NT2/D1 (cell line): ENCODE measurements around the gene ARHGAP35.
"Not testable (repeated sequence)": the region's sequence is repeated elsewhere in the genome, so short reads cannot be mapped to it uniquely, and the experiment has no call there.

Source experiments
- DNase-seq: peaks from one replicate; pipeline ENCODE4 v3.0.0-alpha.2; 2011; ENCODE audit warnings: low read depth, low spot score
- H3K27me3 ChIP-seq: 2 replicates; pipeline ENCODE4 v1.6.0; 2011; ENCODE audit warnings: mild to moderate bottlenecking; ENCODE audit not compliant: insufficient read length, insufficient read depth
- H3K36me3 ChIP-seq: 2 replicates; pipeline ENCODE4 v1.6.1; 2011; ENCODE audit warnings: mild to moderate bottlenecking, low read length, mixed read lengths; ENCODE audit not compliant: insufficient read depth, insufficient read length
- H3K4me1 ChIP-seq: 2 replicates; pipeline ENCODE4 v1.5.1; 2011; ENCODE audit not compliant: insufficient read depth, insufficient read length
- H3K4me3 ChIP-seq: 2 replicates; pipeline ENCODE4 v1.5.1; 2011; ENCODE audit warnings: low read depth; ENCODE audit not compliant: insufficient read length
- H3K9ac ChIP-seq: 2 replicates; pipeline ENCODE4 v1.6.0; 2011; ENCODE audit warnings: low read depth; ENCODE audit not compliant: insufficient read length
- H3K9me3 ChIP-seq: 2 replicates; pipeline ENCODE4 v1.5.1; 2011; ENCODE audit warnings: mild to moderate bottlenecking, low read length; ENCODE audit not compliant: insufficient read depth
- SUZ12 ChIP-seq: IDR thresholded peaks from 2 replicates; pipeline ENCODE4 v1.6.1; 2011; ENCODE audit not compliant: insufficient read length, insufficient read depth; ENCODE audit errors: extremely low read depth
- YY1 ChIP-seq: IDR thresholded peaks from 2 replicates; pipeline ENCODE4 v1.6.1; 2011; ENCODE audit not compliant: insufficient read length, insufficient read depth
- ZNF274 ChIP-seq: IDR thresholded peaks from 2 replicates; pipeline ENCODE4 v1.6.1; 2011; ENCODE audit warnings: mild to moderate bottlenecking, low read depth, low read length

Gene ARHGAP35

DNA sequence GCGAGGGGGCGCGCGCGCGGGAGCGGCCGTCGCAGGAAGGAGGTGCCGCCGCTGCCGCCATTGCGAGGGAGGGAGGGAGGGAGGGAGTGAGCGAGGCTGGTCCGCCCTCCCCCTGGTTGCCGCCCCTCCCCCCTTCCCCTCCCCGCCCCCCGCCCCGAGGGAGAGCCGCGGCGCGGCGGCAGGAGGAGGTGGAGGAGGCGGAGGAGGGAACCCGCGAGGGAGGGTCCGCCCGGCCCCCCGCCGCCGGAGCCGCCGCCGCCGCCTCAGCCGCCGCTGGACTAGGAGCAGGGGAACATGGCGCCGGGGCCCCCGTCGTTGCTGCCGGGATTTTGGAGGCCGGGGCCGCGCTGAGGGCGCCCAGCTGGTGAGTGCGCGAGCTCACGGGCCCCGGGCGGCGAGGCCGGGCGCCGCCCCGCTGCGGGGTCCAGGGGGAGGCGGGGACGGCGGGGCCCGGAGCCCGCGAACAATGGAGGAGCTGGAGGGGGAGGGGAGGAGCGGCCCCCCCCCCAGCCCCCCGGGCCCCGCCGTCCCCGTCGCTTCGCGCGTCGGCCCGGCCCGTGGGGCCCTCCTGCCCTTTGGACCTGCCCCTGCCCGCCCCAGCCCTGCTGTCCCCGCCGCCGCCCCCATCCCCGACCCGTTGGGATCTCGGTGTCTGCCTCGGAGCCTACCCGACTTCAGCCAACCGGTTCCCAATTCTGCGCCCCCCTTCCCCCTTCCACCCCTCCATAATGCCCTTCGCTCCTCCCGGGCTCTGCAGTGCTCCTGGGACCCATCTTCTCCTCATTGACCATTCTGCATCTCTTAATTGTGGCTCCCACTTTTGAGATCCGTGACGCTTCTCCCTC is at the start of gene ARHGAP35:
ARHGAP35 (plus strand) TSS at position 152 of the 845 bp plus-strand sequence. CDS start 57,679 bp downstream, outside the sequence.
- H3K9me3 ChIP-seq, result no peaks in the 10 kb centered on the region
- no peak for DNase-seq
- TF ChIP-seq SUZ12, result no peak
- no peak for TF ChIP-seq ZNF274
- TF ChIP-seq YY1, result no peak
- H3K4me1 ChIP-seq, result peaks cover 4% of the 10 kb centered on the region
- peak within 1 kb of the TSS; percentile 98 for H3K9ac ChIP-seq
- H3K4me3 ChIP-seq, result peak within 1 kb of the TSS; percentile 88
- H3K27me3 ChIP-seq, result no peaks in the 10 kb centered on the region
- H3K36me3 ChIP-seq, result peaks cover 5% of the 10 kb centered on the region

DNA sequence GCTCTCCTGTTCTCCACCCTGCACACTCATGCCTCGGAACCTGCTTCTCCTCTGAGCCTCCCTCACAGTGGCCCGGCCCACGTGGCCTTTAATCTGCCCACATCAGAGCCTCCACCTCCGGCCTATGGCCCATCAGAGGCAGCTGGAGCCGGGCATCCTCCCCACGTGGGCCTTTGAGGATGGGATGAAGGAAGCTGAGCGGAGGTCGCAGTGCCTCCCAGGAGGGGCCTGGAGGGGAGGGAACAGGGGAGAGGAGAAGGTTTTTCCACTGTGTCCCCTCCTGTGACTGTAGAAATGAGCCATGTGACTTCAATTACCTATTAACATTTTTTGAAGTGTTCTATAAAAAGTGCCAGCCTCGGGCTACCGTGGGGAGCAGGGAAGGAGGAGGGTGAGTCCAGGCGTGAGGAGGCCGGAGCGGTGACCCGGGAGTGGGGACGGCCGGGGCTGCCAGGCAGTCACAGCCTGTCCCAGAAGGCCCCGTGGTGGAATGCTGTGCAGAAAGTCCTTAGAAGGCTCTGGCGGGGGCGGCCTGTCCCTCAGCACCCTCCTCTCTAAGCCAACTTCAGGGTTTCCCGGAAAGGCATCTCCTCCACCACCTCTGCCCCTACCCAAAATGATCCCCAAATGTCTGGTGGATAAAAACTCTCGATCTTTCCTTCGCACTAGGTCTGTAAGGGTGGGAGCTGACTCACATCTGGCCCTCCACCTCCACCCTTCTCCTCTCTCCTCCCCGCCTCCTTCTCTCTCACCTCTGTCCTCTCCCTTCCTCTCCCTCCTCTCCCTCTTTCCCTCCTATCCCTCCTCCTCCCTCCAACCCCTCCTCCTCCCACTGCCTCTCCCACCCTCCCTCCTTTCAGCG is 47.6 kb upstream of the ARHGAP35 start:
- H3K4me1 ChIP-seq, result peaks cover 2% of the 10 kb centered on the region

DNA sequence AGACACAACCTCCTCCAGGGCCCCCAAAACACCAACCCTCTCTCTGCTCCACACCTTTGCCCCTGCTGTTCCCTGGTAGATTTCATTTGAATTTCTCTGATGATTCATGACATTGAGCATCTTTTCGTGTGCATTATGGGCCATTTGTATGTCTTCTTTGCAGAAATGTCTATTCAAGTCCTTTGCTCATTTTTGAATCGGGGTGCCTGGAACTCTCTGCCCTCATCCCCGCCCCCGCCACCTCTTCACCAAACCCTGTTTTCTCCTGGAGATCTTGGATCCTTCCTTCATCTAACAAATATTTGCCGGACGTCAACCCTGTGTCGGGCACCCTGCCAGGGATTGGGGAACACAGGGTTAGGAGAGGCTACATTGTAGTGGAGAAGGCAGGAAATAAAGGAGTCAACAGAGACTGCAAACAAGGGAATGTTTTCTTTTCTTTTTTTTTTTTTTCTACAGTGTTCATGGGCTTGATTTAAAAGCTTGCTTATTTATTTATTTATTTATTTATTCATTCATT is 46.9 kb upstream of the ARHGAP35 start:
- TF ChIP-seq SUZ12 (no peak), YY1 (no peak), ZNF274 (no peak)
- DNase-seq, result no peak
- Histone ChIP-seq H3K9me3 (no peaks in the 10 kb centered on the region), H3K4me3 (no peak overlapping the region), H3K4me1 (peaks cover 2% of the 10 kb centered on the region), H3K36me3 (no peaks in the 10 kb centered on the region), H3K9ac (no peak overlapping the region), H3K27me3 (no peaks in the 10 kb centered on the region)

More for the DNA sequence above, 47.6 kb upstream of the ARHGAP35 start:
- Histone ChIP-seq H3K4me3 (no peak overlapping the region), H3K27me3 (no peaks in the 10 kb centered on the region), H3K36me3 (no peaks in the 10 kb centered on the region), H3K9me3 (no peaks in the 10 kb centered on the region), H3K9ac (peak overlapping the region; percentile 50)
- no peak for TF ChIP-seq SUZ12
- no peak for TF ChIP-seq ZNF274
- no peak for TF ChIP-seq YY1
- no peak for DNase-seq

DNA sequence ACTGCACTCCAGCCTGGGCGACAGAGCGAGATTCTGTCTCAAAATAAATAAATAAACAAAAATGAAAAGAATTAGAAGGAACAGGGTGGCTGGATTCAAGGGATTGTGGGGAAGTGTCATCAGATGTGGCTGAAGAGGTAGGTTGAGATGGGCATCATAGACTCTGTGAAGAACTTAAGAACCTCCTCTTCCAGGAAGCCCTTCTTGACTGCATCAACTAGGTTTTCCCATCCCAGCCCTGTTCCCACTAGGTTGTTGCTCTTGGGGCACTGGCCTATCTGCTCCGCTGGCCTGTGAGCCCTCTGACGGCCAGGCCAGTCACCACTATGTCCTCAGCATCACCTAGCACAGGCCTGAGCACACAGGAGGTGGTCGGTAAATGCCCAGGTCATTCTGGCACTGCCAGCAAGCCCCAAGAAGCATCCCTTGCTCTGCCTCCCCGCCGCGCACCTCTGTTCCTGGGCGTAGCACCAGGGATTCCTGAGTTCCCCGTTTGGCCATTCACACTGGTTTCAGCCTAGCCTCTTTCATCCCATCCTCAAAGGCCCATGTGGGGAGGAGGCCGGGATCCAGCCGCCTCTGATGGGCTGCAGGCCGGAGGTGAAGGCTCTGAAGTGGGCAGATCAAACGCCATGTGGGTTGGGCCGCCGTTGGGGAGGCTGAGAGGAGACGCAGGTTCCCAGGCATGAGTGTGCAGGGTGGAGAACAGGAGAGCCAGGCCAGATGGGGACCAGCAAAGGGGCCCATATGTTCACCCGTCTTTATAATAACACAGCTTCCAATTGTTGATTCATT is 44.8 kb upstream of the ARHGAP35 start:
- Histone ChIP-seq H3K27me3 (no peaks in the 10 kb centered on the region), H3K36me3 (no peaks in the 10 kb centered on the region), H3K4me1 (peaks cover 2% of the 10 kb centered on the region), H3K9me3 (no peaks in the 10 kb centered on the region), H3K4me3 (no peak overlapping the region), H3K9ac (no peak overlapping the region)
- TF ChIP-seq YY1 (no peak), SUZ12 (no peak), ZNF274 (no peak)
- no peak for DNase-seq

DNA sequence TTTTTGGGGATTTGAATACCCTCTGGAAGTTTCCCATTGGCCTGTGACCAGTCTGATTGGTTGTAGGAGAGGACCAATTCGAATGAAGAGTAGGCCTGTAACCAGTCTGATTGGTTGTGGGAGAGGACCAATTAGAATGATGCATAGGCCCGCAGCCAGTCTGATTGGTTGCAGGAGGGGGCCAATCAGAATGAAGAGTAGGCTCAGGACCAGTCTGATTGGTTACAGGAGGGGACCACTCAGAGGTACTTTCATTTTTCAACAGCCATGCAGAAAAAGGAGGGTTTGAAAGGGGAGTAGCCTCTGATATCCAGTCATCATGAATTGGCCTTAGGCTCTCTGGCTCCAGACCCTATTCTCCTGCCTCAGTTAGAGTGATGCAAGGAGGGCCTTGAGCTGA is 42.0 kb upstream of the ARHGAP35 start:
- peaks cover 4% of the 10 kb centered on the region for H3K4me1 ChIP-seq
- H3K9ac ChIP-seq, result no peak overlapping the region
- no peaks in the 10 kb centered on the region for H3K9me3 ChIP-seq
- no peak for DNase-seq
- H3K4me3 ChIP-seq, result no peak overlapping the region
- no peaks in the 10 kb centered on the region for H3K36me3 ChIP-seq
- TF ChIP-seq YY1, result no peak
- no peak for TF ChIP-seq SUZ12
- no peak for TF ChIP-seq ZNF274
- H3K27me3 ChIP-seq, result no peaks in the 10 kb centered on the region

DNA sequence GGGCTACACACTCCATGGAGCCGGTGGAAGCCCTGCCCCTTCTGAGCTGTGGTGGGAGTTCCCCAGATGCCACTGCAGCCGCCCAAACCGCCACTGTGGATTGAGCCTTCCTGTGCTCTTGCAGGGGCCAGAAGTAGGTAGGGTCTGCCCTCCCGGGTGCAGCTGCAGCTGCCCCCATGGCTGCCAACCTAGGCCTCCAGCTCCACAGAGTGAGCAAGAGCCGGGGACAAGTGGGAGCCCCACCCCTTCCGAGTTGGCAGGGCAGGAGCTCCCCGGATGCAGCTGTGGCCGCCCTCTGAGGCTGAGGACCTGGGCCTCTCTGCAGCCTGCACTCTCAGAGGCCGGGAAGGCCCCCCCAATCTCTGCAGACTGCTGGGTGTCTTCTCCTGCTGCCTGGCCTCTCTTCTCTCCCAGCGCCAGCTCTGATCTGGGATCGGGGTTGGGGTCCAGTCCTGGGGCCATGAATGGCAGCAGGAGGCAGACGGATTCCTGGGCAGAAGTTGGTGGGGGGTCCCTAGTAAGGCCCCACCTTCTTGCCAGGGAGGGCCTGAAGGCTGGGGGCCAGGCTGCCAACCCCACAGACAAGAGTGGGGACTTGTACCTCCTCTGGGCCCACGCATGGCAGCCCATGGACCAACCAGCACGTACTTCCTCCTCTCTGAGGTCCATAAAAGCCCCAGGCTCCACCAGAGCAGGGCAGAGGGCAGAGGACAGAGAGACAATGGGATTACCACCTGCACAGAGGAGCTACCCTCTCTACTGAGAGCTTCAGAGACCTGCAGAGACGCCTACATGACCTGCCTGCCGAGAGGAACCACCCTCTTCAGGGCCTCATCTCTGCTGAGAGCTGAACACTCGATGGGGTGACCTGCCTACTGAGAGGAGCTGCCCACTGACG is 39.0 kb upstream of the ARHGAP35 start:
- no peaks in the 10 kb centered on the region for H3K9me3 ChIP-seq
- H3K36me3 ChIP-seq, result no peaks in the 10 kb centered on the region
- H3K9ac ChIP-seq, result no peak overlapping the region
- no peak for DNase-seq
- H3K4me1 ChIP-seq, result peaks cover 4% of the 10 kb centered on the region
- no peak overlapping the region for H3K4me3 ChIP-seq
- no peaks in the 10 kb centered on the region for H3K27me3 ChIP-seq
- TF ChIP-seq SUZ12 (no peak), YY1 (no peak), ZNF274 (no peak)

DNA sequence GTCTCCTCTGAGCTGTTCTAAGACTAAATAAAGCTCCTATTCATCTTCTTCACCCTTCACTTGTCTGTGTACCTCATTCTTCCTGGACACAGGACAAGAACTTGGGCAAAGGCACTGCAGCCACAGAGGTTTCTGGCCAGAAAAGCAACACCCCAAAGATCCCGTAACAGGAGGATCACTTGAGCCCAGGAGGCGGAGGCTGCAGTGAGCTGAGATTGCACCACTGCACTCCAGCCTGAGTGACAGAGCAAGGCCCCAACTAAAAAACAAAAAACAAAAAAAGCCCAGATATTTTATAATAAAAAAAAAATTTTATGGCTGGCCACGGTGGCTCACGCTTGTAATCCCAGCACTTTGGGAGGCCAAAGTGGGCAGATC is 38.4 kb upstream of the ARHGAP35 start:
- H3K9ac ChIP-seq, H3K36me3 ChIP-seq, DNase-seq, H3K27me3 ChIP-seq, H3K4me3 ChIP-seq, H3K9me3 ChIP-seq, H3K4me1 ChIP-seq: not testable (repeated sequence)
